T47D (cell line): ENCODE data around the gene DCDC1.

Experiments used
- DNase-seq, 2 experiments: peaks; one replicate each; pipeline versions ENCODE4 v3.0.0 to v3.0.0-alpha.2; 2011 to 2012; ENCODE audit warnings: low read depth in 1 of 2, low spot score in 1 of 2
- JUND ChIP-seq: IDR thresholded peaks from 2 replicates; pipeline ENCODE4 v1.6.1; 2012; ENCODE audit warnings: low read depth
- in situ Hi-C: cut with HindIII; loops from 2 replicates; pipeline ENCODE4 v1.10.0; 2016; ENCODE audit warnings: low sequenced_read_pairs, low pct_unique_long_range_greater_than_20kb

DCDC1 gene

DNA sequence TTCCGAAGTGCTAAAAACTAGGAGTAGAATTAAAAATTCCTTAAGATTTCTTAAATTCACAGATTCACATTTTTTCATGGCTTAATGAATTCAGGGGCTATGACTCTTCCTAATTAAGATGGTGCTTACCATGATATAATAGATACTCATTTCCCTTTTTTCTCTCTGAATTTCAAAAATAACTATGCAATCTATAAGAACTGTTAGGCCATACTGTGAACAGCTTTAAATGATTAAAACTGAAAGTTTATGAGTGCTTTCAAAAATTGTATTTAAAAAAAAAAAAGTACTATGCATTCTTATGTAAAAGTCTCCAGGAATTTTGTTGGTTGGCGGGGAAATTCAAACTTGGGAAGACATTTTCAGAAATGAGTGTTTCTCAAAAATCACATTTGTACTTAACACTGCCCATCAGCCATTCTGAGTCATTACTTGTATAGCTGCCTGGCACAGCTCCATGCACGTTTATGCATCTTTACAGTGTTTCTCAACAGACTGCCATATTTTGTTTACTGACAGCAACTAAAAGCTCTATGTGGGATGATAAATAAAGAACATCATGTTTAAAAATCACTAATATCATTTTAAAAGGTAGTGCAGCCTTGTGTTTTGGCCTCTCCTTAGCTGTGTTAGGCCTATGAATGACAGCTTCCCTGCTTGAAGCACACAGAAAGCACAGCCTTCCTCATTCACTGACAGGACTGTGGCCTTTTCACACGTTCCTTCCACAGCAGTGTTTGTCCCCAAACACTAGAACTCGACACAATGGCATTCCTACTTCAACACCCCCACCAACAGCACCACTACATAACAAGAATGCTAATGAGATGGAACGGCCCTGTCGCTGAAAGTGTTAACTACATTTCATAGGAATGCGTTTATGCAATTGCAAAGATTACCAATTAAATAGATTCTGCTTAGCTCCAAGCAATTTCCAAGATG lies 131.4 kb downstream of the DCDC1 start:
- TF ChIP-seq JUND, result no peak
- DNase-seq, result no peak
- in situ Hi-C loops, result no loop called here

DNA sequence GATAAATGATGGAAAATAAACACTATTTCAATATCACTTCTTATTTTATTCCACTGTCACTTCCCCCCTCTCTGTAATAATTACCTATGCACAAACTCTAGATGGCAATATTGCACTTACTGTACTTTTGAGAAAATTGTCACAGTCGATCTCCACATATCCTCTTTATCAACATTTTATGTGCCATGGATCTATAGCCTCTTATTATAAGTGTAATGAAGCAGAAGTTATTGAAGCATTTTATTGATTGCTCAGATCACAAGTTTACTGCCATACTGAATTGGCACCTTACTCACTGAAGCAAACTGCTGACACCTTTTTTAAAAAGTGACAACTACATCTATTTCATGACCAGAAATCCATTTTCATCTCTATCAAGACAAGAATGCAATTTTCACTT lies 133.4 kb downstream of the DCDC1 start:
- DNase-seq, result peak in 1 of 2 experiments; percentile 46
- no peak for TF ChIP-seq JUND
- in situ Hi-C loops, result no loop called here

DNA sequence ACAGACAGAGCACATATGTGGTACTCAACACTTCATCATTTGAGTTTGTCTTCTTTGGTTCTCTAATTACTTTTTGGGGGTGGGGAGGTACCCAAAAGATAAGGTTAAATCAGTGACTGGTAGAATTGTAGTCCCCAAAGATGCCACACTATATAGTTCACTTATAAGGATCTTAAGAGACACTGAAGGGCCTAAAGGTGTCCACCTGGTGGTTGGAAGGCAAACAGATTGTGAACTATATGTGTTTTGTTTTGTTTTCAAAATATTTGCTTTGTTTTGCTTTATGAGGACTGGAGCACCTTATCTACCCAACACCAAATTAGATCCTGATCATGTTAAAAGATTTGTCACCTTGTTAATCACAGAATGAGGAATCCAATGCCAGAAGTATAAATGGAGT lies 136.1 kb downstream of the DCDC1 start:
- in situ Hi-C loops, result no loop called here

DNA sequence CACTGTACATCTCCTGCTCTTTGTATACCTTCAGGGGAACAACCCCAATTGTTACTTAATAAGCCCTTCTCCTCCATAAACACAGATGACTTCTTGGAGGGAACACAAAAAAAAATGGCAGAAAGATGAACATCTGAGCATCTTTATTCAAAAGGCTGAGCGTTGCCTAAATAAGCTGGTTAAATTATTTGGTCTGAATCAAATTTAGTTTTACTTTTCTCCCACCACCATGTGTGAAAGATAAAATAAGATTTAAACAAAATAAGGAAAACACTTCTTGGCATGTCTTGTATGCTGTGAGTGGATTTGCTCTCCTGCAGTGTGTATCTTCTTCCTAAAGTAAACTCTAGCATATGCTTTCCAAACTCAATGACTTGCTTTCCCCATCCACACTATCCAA lies 137.9 kb downstream of the DCDC1 start:
- in situ Hi-C loops, result no loop called here
- no peak for DNase-seq
- no peak for TF ChIP-seq JUND

More for the DNA sequence above, 136.1 kb downstream of the DCDC1 start:
- DNase-seq, result peak in 1 of 2 experiments; percentile 57
- no peak for TF ChIP-seq JUND

DNA sequence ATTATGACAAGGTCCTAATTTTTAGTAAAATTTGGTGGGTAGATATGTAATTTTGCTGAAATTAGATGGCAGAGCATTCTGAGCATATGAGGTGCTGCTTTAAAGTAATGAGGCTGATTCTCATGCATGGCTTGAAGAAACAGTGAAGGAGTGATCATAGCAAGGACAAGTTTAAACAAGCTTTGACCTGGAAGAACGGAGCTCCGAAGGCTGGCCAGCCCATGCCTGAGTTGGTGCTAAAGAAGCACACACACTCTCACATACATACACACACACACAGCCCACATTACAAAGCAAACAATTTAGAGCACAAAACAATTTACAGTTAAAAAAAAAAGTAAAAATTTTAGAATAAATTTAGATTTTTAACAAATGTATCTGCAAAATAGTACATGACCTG lies 150.7 kb downstream of the DCDC1 start:
- no peak for TF ChIP-seq JUND
- in situ Hi-C loops, result no loop called here

DNA sequence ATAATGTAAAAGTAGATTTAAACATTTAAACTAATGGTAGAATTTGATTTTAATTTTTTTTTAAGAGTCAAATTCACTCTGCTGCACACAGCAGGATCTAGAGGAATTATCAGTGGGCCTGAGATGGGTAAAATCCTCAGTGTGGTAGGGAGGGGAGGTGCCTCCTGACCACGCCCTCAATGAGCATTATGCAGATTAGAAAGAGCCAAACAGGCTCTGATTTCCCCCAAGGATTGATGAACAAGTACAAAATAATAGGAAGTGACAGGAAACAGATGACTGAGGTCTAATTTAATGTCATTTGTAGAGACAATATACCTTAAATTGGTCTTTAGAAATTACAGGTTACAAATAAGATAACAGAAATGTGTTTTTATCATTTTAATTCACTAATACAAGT lies 155.2 kb downstream of the DCDC1 start:
- in situ Hi-C loops, result no loop called here
- no peak for TF ChIP-seq JUND

More for the DNA sequence above, 150.7 kb downstream of the DCDC1 start:
- no peak for DNase-seq

DNA sequence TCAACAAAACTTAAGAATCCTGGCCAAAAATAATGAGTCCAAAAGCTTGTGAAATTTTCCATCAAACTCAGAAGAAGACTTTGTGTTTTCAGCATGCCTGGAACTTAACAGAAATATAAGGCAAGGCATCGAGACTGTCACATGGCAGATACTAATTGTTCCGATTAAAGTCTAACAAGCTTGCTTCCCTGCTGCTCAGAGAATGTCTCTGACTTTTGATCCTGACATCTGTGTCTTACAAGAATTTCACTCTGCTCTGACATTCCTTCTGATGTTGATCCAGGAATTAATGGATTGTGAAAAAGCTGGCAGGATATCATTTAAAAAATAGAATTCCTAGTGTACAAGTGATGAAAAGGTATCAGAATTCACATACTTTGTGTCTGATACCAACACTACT lies 170.2 kb downstream of the DCDC1 start:
- DNase-seq, result no peak
- no peak for TF ChIP-seq JUND
- in situ Hi-C loops, result no loop called here

More for the DNA sequence above, 155.2 kb downstream of the DCDC1 start:
- DNase-seq, result no peak

DNA sequence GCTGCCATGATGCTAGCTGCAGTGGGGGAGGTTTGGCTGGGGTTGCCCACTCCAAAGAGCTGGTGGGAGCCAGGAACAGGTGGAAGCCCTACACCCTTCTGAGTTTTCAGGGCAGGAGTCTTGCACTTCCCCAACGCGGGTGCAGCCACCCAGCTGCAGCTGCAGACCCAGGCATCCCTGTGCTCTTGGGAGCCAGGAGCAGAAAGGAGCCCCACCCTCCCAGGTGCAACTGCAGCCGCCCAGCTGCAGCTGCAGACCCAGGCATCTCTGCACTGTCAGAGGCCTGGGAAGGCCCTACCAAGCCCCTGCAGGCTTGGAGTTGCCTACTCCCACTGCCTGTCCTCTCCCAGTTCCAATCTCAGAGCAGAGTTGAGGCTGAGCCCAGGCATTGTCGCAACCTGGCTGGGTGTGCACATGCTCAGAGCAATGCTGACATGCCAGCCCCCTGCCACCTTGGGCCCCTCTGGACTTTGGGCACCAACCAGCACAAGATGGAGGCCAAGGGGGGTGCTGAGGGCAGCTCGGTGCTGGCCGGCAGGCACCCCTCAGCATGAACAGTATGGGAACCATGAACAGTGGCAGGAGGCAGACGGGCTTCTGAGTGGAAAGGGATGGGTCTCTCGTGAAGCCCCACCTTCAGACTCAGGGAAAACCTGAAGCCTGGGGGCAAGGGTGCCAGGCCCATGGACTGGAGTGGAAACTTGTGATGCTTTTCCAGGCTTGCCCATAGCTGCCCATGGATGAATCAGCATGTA lies 195.4 kb downstream of the DCDC1 start:
- no peak for TF ChIP-seq JUND
- DNase-seq, result no peak
- in situ Hi-C loops, result no loop called here

DNA sequence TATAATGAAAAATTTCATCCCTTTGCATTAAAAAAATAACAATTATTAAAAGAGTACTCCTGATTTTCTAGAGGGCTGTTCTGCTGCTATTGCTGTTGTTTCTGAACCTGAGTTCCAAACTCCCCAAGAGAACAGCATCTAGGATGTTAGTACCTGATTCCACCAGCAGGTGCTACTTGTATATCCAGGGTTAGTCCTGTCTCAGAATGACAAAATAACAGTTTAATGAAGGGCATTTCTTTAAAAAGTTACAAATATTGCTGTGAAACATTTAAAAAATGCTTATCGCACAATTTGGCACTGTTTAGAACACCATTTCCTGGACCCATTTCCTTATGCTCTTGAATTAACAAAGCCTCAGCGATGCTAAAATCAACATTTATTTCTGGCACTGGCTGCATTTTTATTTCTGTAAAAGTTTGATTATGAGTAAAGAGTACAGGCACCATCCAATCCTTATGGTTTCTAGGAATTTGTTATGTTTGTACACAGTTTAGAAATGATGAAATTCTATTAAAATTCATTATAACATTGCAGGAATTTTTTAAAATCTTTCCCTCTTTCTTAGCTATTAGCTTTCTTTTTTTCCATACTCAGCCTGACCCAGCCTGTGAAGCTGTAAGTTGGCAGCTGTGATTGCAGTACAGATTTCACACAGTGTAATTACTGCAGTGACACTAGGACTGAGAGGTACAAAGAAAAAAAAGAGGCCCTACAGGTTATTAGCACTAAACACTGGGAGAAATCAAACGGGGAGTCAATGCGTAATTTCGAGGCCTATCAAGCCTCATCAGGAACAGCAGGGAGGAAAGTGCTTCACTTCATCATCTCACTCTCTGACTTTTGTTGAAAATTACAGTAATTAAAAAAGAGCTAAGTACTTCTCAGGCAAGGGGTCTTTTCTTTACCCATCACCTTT lies 208.8 kb downstream of the DCDC1 start:
- DNase-seq, result peak in 1 of 2 experiments; percentile 31
- TF ChIP-seq JUND, result no peak
- in situ Hi-C loops, result no loop called here

DNA sequence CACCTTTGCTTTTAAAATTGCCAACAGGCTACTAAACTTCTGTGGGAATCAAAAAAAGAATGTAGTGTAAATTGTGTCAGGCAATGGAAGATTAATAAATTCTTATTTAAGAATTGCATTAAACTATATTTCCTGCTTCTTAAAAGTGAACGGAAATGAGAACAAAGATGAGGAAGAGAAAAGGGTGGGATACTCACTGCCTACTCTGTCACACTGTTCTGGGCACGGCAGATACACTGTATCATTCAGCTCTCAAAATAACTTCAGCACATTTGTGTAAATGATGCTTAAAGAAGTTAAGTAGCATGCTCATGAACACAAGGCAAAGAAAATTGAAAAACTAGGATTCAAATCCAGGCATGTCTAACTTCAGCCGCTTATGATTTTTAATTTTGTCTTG lies 218.7 kb downstream of the DCDC1 start:
- no peak for DNase-seq
- in situ Hi-C loops, result no loop called here
- no peak for TF ChIP-seq JUND

DNA sequence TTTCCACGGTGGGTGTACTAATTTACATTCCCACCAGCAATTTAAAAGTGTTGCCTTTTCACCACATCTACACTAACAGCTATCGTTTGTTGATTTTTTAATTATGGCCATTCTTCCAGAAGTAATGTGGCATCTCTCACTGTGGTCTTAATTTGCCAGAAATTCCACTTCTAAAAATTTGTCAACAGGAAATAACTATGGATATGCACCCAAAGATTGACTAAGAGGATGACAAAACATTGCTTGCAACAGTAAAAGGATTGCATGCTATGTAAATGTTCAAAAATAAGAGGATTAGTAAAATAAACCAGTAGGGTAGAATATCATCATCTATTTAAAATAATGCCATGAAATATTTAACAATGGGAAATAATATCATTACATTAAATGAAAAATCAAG lies 219.5 kb downstream of the DCDC1 start:
- TF ChIP-seq JUND, result no peak
- in situ Hi-C loops, result no loop called here

DNA sequence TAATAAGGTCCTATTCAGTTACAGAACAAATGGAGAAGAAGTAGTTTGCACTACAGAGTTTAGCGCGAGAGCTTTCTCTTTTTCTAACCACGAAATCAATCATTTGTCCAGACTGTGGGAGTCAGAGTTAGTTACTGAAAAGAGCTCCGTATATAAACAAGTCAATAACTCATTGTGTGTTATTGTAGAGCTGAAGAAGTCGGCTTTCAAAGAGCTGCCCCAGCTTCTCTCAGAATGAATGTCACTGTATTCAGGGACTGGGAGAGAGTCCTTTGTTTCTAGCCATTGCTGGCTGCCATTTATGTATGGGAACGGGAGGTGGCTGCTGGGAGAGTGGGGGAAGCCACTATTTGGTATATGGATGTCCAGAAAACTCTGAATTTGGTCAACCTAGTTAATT lies 227.8 kb downstream of the DCDC1 start:
- no peak for DNase-seq
- no peak for TF ChIP-seq JUND
- in situ Hi-C loops, result no loop called here

More for the DNA sequence above, 219.5 kb downstream of the DCDC1 start:
- DNase-seq, result no peak
